ENCODE measurements around the gene NOL4L.

NOL4L gene

DNA sequence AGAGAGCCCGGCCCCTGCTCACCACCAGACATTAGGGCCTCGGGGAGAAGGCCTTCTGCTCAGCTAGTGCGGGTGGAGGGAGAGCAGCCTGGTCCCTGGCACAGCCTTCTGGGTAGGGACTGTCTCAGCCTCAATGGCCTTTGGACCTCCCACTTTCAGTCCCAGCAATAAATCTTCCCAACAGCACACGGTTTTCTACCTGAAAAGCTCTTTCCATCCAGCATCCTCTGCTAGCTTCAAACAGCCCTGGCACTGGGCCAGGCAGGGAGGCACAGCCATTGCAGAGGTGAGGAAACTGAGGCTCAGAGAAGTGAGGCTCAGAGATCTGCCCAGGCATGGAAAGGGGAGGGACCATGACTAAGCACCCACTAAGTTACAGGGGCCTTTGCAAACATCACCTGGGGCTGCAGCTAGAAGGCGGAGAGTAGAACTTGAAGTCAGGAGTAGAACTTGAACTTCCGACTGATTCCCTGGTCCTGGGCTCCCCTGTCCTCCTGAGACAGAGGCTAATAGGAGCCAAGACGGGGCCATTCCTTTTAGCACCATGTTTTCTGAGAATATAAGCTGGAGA is 43.9 kb upstream of the NOL4L start:
- H3K36me3 ChIP-seq, result no peaks in the 10 kb centered on the region
- no peak overlapping the region for H3K27ac ChIP-seq
- TF ChIP-seq, protein P1, sequence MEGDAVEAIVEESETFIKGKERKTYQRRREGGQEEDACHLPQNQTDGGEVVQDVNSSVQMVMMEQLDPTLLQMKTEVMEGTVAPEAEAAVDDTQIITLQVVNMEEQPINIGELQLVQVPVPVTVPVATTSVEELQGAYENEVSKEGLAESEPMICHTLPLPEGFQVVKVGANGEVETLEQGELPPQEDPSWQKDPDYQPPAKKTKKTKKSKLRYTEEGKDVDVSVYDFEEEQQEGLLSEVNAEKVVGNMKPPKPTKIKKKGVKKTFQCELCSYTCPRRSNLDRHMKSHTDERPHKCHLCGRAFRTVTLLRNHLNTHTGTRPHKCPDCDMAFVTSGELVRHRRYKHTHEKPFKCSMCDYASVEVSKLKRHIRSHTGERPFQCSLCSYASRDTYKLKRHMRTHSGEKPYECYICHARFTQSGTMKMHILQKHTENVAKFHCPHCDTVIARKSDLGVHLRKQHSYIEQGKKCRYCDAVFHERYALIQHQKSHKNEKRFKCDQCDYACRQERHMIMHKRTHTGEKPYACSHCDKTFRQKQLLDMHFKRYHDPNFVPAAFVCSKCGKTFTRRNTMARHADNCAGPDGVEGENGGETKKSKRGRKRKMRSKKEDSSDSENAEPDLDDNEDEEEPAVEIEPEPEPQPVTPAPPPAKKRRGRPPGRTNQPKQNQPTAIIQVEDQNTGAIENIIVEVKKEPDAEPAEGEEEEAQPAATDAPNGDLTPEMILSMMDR (IDR thresholded peaks at IDR 0.05), result no peak
- H3K4me3 ChIP-seq (ENCODE audit: low read depth in 1 of 2, low read length in 1 of 2), result no peak overlapping the region
- H3K4me1 ChIP-seq (ENCODE audit: control insufficient read depth in 1 of 2, insufficient read depth in 1 of 2, low read depth in 1 of 2, low read length in 1 of 2), result no peaks in the 10 kb centered on the region
- peaks cover 42% of the 10 kb centered on the region for H3K27me3 ChIP-seq
- no peaks in the 10 kb centered on the region for H3K9me3 ChIP-seq

DNA sequence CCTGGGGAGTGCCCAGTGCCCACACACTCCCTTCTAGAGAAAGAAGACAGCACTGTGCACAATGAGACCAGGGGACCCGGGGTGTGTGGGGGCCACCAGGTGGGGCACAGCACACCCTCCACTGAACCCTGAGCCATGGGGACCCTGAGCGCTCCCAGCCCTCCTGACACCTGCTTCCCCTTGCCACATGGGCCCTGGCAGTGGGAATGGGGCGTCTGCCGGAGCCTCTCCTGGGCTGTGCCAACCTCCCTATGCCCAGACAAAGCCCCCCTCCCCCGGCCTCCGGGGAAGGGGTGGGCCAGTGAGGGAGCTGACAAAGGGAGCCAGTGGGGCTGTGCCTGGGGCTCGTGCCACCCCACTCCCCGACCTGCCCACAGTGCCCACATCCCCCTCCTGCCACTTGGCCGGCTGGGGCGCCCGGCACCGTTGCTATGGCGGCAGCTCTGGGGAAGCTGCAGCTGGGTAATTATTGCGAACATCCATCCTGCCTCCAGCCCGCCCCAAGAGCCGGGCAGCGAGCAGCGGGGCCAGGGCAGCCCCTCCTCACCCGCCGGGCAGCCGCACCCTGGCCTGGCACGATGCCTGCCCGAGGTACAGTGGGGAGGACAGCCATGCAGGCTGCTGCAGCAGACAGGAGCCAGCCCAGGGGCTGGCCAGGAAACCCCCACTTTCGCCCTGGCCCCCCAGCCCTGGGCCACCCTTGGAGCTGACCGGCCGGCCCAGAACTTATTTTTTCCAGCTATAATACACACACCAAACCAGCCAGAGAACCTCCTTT is 41.9 kb upstream of the NOL4L start:
- Histone ChIP-seq H3K9me3 (no peaks in the 10 kb centered on the region), H3K4me3 (ENCODE audit: low read depth in 1 of 2, low read length in 1 of 2) (no peak overlapping the region), H3K36me3 (no peaks in the 10 kb centered on the region), H3K27ac (no peak overlapping the region), H3K27me3 (peaks cover 42% of the 10 kb centered on the region), H3K4me1 (ENCODE audit: control insufficient read depth in 1 of 2, insufficient read depth in 1 of 2, low read depth in 1 of 2, low read length in 1 of 2) (no peaks in the 10 kb centered on the region)
- TF ChIP-seq, protein P1 (IDR thresholded peaks at IDR 0.05), result no peak

DNA sequence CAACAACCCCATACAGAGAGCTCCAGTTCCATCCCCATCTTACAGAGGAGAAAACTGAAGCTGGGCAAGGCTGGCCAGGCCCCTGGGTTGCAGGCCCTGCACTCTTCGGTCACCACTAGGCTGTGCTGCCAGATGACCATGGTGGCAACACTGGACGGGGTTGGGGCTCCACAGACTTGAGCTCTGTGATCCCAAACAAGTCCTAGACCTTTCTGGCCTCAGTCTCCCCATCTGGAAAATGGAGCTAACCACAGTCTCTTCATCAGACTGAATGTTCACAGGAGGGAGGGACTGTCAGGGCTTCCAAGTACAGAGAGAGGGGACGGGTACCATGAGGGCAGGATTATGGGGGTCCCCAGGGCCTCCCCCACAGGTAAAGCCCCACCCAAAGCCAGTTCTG is 41.3 kb upstream of the NOL4L start:
- H3K27ac ChIP-seq, result no peak overlapping the region
- no peaks in the 10 kb centered on the region for H3K36me3 ChIP-seq
- H3K4me3 ChIP-seq (ENCODE audit: low read depth in 1 of 2, low read length in 1 of 2), result no peak overlapping the region
- TF ChIP-seq, protein P1 (IDR thresholded peaks at IDR 0.05), result no peak
- no peaks in the 10 kb centered on the region for H3K9me3 ChIP-seq
- H3K4me1 ChIP-seq (ENCODE audit: control insufficient read depth in 1 of 2, insufficient read depth in 1 of 2, low read depth in 1 of 2, low read length in 1 of 2), result no peaks in the 10 kb centered on the region
- H3K27me3 ChIP-seq, result peaks cover 42% of the 10 kb centered on the region

DNA sequence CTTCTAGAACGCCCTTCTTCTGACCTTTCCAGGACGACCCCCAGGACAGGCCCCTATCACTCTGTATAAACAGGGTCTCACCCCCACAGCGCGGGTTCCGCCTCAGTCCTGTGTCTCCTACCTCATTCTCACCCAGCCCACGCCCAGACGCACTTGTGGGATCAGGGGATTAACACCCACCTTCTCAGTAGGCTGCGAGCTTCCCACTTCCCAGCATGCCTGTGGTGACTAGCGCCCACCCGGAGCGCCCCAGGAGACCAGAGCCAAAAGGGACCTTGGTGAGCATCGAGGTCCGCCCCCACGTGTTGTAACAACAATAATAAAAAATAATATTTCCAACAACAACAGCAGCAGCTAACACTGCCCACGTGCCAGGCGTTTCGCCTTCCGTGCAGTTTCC is 40.9 kb upstream of the NOL4L start:
- Histone ChIP-seq H3K27me3 (peaks cover 42% of the 10 kb centered on the region), H3K9me3 (no peaks in the 10 kb centered on the region), H3K36me3 (no peaks in the 10 kb centered on the region), H3K4me3 (ENCODE audit: low read depth in 1 of 2, low read length in 1 of 2) (no peak overlapping the region), H3K27ac (no peak overlapping the region), H3K4me1 (ENCODE audit: control insufficient read depth in 1 of 2, insufficient read depth in 1 of 2, low read depth in 1 of 2, low read length in 1 of 2) (no peaks in the 10 kb centered on the region)
- TF ChIP-seq, protein P1 (IDR thresholded peaks at IDR 0.05), result no peak

DNA sequence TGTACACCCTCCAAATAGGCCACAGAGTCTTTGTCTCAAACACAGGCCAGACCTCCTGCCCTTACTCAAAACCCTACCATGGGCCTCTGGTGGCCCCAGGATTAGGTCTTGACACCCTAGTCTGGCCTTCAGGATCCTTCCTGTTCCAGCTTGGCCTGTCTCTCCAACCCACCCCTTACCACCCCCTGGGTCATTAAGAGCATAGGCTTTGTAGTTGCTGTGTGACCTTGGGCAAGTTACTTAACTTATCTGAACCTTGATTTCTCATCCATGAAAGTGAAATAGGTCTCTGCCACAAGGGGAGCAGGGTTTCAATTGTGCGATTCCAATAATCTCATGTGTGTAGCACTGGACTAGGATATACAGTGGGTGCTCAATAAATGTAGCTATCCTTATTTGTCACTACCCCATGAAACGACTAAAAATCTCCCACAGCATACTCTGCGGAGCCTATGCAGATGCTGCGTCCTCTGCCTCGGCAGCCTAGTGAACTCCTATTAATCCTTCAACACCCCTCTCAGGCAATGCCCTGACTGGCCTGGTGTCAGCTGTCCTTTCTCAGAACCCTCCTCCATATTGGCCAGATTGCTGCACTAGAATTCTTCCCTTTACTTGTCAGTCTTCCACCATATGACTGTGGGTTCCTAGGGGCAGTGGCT is 39.7 kb upstream of the NOL4L start:
- peaks cover 42% of the 10 kb centered on the region for H3K27me3 ChIP-seq
- no peak overlapping the region for H3K4me3 ChIP-seq (ENCODE audit: low read depth in 1 of 2, low read length in 1 of 2)
- TF ChIP-seq, protein P1 (IDR thresholded peaks at IDR 0.05), result no peak
- H3K36me3 ChIP-seq, result no peaks in the 10 kb centered on the region
- no peaks in the 10 kb centered on the region for H3K9me3 ChIP-seq
- no peaks in the 10 kb centered on the region for H3K4me1 ChIP-seq (ENCODE audit: control insufficient read depth in 1 of 2, insufficient read depth in 1 of 2, low read depth in 1 of 2, low read length in 1 of 2)
- no peak overlapping the region for H3K27ac ChIP-seq
